Measurements from ENCODE around the gene KIF26B. TPM values are rescaled to one million over a fixed set of nuclear protein-coding genes. Genes with fewer than 3 reads are reported as not detected.

The KIF26B gene
- total and polyA plus RNA-seq, 10 of the 15 experiments (the other 5 are each of a cell fraction or from before 2014, with no cell fraction given), result 0.35 to 11.6 (median 2.2) TPM

DNA sequence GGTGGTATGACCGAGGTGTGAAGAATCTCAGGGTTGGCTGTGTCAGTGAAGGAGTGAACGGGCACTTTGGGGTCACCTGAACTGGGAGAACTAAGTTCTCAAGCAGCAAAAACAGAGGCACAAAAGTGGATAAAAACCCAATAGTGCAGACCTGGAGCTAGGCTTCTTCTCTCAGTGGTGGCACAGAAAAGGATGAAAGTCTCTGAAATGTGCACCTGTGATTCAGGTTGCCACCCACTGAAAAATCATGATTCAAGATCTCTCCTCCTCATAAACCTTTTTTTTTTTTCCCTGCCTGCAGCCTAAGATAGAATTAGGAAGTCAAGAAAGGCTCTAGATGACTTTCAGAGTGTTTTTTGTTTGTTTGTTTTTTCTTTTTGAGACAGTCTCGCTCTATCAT lies 304.8 kb downstream of the KIF26B start (continued):
- TF ChIP-seq, protein P1, sequence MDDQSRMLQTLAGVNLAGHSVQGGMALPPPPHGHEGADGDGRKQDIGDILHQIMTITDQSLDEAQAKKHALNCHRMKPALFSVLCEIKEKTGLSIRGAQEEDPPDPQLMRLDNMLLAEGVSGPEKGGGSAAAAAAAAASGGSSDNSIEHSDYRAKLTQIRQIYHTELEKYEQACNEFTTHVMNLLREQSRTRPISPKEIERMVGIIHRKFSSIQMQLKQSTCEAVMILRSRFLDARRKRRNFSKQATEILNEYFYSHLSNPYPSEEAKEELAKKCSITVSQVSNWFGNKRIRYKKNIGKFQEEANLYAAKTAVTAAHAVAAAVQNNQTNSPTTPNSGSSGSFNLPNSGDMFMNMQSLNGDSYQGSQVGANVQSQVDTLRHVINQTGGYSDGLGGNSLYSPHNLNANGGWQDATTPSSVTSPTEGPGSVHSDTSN (IDR thresholded peaks at IDR 0.05; ENCODE audit: insufficient replicate concordance, low read depth, low read length), result no peak

DNA sequence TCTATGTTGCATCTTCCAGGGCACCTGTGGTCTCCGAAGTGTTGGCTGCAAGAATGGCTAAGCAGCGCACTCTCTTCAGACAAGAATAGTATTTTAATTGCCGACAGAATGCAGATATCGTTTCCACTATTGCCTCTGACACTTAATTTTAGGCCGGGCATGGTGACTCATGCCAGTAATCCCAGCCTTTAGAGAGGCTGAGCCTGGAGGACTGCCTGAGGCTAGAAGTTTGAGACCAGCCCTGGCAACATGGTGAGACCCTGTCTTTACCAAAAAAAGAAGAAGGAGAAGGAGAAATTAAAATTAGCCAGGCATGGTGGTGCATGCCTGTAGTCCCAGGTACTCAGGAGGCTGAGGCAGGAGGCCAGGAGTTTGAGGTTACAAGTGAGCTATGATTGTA lies 306.9 kb downstream of the KIF26B start:
- H3K4me3 ChIP-seq, result no peak overlapping the region
- no peak for ATAC-seq
- H3K4me1 ChIP-seq (ENCODE audit: control insufficient read depth, insufficient read depth, low read length), result no peaks in the 10 kb centered on the region
- no peaks in the 10 kb centered on the region for H3K9me3 ChIP-seq (replicated peaks; ENCODE audit: control insufficient read depth, insufficient read depth, low read length)
- no peak overlapping the region for H2AFZ ChIP-seq (ENCODE audit: control insufficient read depth, low read depth, low read length)
- no peak for DNase-seq (ENCODE audit: low read depth, low spot score)
- SMC1A ChIA-PET (ENCODE audit: uncharacterized antibody, unreplicated experiment), result no interaction called here
- RAD21 ChIA-PET (ENCODE audit: unreplicated experiment), result no interaction called here
- H3K79me2 ChIP-seq (ENCODE audit: control insufficient read depth, insufficient read depth, low read length), result no peaks in the 10 kb centered on the region
- H3K27me3 ChIP-seq (replicated peaks in 1 of 2; ENCODE audit: control insufficient read depth in 2 of 2, insufficient read depth in 2 of 2, low read length in 1 of 2), result no peaks in the 10 kb centered on the region
- CTCF ChIA-PET, result no interaction called here
- no peak for TF ChIP-seq RBBP5 (conservative IDR thresholded peaks at IDR 0.05)
- TF ChIP-seq GABPA (IDR thresholded peaks at IDR 0.05; ENCODE audit: low read depth), result no peak
- H3K36me3 ChIP-seq (ENCODE audit: control insufficient read depth in 2 of 2, insufficient read depth in 2 of 2, low read length in 1 of 2), result no peaks in the 10 kb centered on the region
- BruUV-seq (replicated peaks), result no TSS peak
- POLR2A ChIA-PET, result no interaction called here
- intact Hi-C loops (cut with micrococcal nuclease; ENCODE audit: unreplicated experiment) (no loop called here), in situ Hi-C loops (cut with MboI) (no loop called here)
- no peak overlapping the region for H3K9ac ChIP-seq (ENCODE audit: control insufficient read depth, insufficient read depth, low read length)
- H3K4me2 ChIP-seq (ENCODE audit: control insufficient read depth, insufficient read depth), result no peak overlapping the region
- WGBS (ENCODE audit: insufficient coverage, insufficient replicate concordance, low lambda C conversion rate, missing lambda C conversion rate), result 38% methylated on average over 5 of the region's 5 CpGs
- no peak overlapping the region for H3K27ac ChIP-seq (ENCODE audit: control insufficient read depth, insufficient read depth)
- FAIRE-seq, result no peak
- no peaks in the 10 kb centered on the region for H4K20me1 ChIP-seq (ENCODE audit: control insufficient read depth, insufficient read depth)

DNA sequence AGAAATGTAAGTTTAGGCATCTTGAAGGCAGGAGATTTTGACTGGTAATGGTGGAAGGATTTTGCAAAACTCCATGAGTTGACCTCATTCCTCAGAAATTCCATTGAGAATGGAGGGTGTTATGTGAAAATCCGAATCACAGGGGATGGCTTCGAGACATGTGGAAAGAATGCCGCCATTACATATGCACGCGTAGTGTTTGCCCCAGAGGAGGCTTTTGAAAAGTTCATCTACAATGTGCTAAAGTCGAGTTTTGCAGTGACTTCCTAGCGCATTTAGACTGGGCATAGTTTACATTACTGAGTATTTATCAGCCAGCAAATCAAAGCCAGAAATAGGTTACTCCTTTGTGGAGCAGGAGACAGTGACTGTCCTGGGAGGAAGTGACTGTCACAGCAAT lies 307.4 kb downstream of the KIF26B start:
- no peak overlapping the region for H3K9ac ChIP-seq (ENCODE audit: control insufficient read depth, insufficient read depth, low read length)
- CTCF ChIA-PET, result no interaction called here
- H3K36me3 ChIP-seq (ENCODE audit: control insufficient read depth in 2 of 2, insufficient read depth in 2 of 2, low read length in 1 of 2), result no peaks in the 10 kb centered on the region
- SMC1A ChIA-PET (ENCODE audit: uncharacterized antibody, unreplicated experiment), result no interaction called here
- H3K9me3 ChIP-seq (replicated peaks; ENCODE audit: control insufficient read depth, insufficient read depth, low read length), result no peaks in the 10 kb centered on the region
- 43% methylated on average over 7 of the region's 7 CpGs for WGBS (ENCODE audit: insufficient coverage, insufficient replicate concordance, low lambda C conversion rate, missing lambda C conversion rate)
- no peak overlapping the region for H3K4me2 ChIP-seq (ENCODE audit: control insufficient read depth, insufficient read depth)
- no peak overlapping the region for H2AFZ ChIP-seq (ENCODE audit: control insufficient read depth, low read depth, low read length)
- FAIRE-seq (no peak), ATAC-seq (no peak), DNase-seq (ENCODE audit: low read depth, low spot score) (no peak)
- in situ Hi-C loops (cut with MboI), result no loop called here
- intact Hi-C loops (cut with micrococcal nuclease; ENCODE audit: unreplicated experiment), result no loop called here
- H3K27me3 ChIP-seq (replicated peaks in 1 of 2; ENCODE audit: control insufficient read depth in 2 of 2, insufficient read depth in 2 of 2, low read length in 1 of 2), result no peaks in the 10 kb centered on the region
- H3K27ac ChIP-seq (ENCODE audit: control insufficient read depth, insufficient read depth), result no peak overlapping the region
- RAD21 ChIA-PET (ENCODE audit: unreplicated experiment), result no interaction called here
- no peaks in the 10 kb centered on the region for H3K79me2 ChIP-seq (ENCODE audit: control insufficient read depth, insufficient read depth, low read length)
- POLR2A ChIA-PET, result no interaction called here
- H4K20me1 ChIP-seq (ENCODE audit: control insufficient read depth, insufficient read depth), result no peaks in the 10 kb centered on the region
- no peaks in the 10 kb centered on the region for H3K4me1 ChIP-seq (ENCODE audit: control insufficient read depth, insufficient read depth, low read length)
- no peak overlapping the region for H3K4me3 ChIP-seq
- TF ChIP-seq ZNF274 (IDR thresholded peaks at IDR 0.05; ENCODE audit: insufficient read depth, insufficient read length) (no peak), FOS (IDR thresholded peaks at IDR 0.05; ENCODE audit: borderline replicate concordance, extremely low read depth, insufficient read length) (no peak), HDGF (IDR thresholded peaks at IDR 0.05) (no peak), ZNF24 (IDR thresholded peaks at IDR 0.05) (no peak), TCF12 (IDR thresholded peaks at IDR 0.05; ENCODE audit: low read depth, low read length) (no peak), SRF (IDR thresholded peaks at IDR 0.05; ENCODE audit: low read depth in 2 of 2, low read length in 2 of 2) (no peak), WRNIP1 (IDR thresholded peaks at IDR 0.05; ENCODE audit: borderline replicate concordance, low read depth, low read length) (no peak), ATF7 (IDR thresholded peaks at IDR 0.05; ENCODE audit: low read depth) (no peak)
- TF ChIP-seq, protein P2, sequence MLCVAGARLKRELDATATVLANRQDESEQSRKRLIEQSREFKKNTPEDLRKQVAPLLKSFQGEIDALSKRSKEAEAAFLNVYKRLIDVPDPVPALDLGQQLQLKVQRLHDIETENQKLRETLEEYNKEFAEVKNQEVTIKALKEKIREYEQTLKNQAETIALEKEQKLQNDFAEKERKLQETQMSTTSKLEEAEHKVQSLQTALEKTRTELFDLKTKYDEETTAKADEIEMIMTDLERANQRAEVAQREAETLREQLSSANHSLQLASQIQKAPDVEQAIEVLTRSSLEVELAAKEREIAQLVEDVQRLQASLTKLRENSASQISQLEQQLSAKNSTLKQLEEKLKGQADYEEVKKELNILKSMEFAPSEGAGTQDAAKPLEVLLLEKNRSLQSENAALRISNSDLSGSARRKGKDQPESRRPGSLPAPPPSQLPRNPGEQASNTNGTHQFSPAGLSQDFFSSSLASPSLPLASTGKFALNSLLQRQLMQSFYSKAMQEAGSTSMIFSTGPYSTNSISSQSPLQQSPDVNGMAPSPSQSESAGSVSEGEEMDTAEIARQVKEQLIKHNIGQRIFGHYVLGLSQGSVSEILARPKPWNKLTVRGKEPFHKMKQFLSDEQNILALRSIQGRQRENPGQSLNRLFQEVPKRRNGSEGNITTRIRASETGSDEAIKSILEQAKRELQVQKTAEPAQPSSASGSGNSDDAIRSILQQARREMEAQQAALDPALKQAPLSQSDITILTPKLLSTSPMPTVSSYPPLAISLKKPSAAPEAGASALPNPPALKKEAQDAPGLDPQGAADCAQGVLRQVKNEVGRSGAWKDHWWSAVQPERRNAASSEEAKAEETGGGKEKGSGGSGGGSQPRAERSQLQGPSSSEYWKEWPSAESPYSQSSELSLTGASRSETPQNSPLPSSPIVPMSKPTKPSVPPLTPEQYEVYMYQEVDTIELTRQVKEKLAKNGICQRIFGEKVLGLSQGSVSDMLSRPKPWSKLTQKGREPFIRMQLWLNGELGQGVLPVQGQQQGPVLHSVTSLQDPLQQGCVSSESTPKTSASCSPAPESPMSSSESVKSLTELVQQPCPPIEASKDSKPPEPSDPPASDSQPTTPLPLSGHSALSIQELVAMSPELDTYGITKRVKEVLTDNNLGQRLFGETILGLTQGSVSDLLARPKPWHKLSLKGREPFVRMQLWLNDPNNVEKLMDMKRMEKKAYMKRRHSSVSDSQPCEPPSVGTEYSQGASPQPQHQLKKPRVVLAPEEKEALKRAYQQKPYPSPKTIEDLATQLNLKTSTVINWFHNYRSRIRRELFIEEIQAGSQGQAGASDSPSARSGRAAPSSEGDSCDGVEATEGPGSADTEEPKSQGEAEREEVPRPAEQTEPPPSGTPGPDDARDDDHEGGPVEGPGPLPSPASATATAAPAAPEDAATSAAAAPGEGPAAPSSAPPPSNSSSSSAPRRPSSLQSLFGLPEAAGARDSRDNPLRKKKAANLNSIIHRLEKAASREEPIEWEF (IDR thresholded peaks at IDR 0.05; ENCODE audit: insufficient replicate concordance, low read depth, low read length), result no peak
- BruUV-seq (replicated peaks), result no TSS peak
